Muscle layer of colon (tissue), 2 donors: ENCODE results near the gene LRRC28.
A peak's percentile ranks its signal among the peaks of the same experiment; 100 is the strongest.

Experiments used
- H3K27ac ChIP-seq: one replicate; pipeline ENCODE4 v1.7.0; 2013; ENCODE audit warnings: low read depth, mild to moderate bottlenecking, low read length, moderate library complexity
- H3K27me3 ChIP-seq, 2 donors: one replicate each; pipeline ENCODE4 v1.7.0; 2013; ENCODE audit warnings: low read length in 2 of 2, mild to moderate bottlenecking in 2 of 2; ENCODE audit not compliant: insufficient read depth in 2 of 2, control insufficient read depth in 1 of 2
- H3K36me3 ChIP-seq: one replicate; pipeline ENCODE4 v1.7.0; 2013; ENCODE audit warnings: mild to moderate bottlenecking, low read length; ENCODE audit not compliant: insufficient read depth
- H3K4me1 ChIP-seq: one replicate; pipeline ENCODE4 v1.7.0; 2013; ENCODE audit warnings: mild to moderate bottlenecking, low read length; ENCODE audit not compliant: insufficient read depth
- H3K4me3 ChIP-seq, 2 donors: one replicate each; pipeline ENCODE4 v1.7.0; 2013; ENCODE audit warnings: low read length in 2 of 2, low read depth in 1 of 2, mild to moderate bottlenecking in 1 of 2, moderate library complexity in 1 of 2
- H3K9ac ChIP-seq: one replicate; pipeline ENCODE4 v1.7.0; 2013; ENCODE audit warnings: low read length
- H3K9me3 ChIP-seq: one replicate; pipeline ENCODE4 v1.7.0; 2013; ENCODE audit warnings: mild to moderate bottlenecking, low read length
- donor health status: abdominal sarcoma.
- donor health status: Adenocarcinoma of cecum.

Gene LRRC28

DNA sequence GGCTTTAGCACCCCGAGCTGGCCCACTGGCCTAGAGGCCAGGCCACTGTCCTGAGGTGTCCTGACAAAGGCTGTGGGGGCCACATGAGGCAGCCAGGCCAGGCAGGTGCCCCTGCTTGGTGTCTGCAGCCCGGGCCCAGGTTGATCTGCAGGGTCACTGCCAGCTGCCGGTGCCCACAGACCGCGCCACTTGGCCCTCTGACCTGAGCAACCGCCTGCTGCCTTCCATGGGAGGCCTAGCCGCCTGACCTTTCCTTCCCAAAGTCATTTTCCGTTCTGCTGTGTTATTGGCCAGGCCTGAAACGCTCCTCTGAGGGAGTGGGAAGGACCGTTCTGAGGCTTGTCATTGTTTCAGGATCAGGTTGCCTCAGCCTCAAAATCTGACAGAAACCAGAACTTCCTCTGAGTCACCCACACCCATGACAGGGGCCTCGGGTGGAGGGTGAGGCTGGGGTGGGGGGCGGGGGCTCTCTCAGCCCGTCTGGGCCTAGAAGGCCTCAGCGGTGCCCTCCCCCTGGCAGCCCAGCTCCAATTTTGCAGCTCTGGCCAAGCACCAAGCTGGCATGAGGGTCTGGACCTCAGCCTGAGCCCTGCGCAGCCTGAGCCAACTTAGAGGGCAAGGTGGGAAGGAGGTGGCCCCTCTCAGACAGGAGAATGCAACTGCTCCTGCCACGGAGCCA, 173.8 kb downstream of the LRRC28 start:
- Histone ChIP-seq H3K4me3 (no peak overlapping the region), H3K27ac (peak overlapping the region; percentile 19), H3K27me3 (no peaks in the 10 kb centered on the region), H3K9me3 (no peaks in the 10 kb centered on the region), H3K4me1 (peaks cover 12% of the 10 kb centered on the region), H3K9ac (no peak overlapping the region), H3K36me3 (no peaks in the 10 kb centered on the region)

DNA sequence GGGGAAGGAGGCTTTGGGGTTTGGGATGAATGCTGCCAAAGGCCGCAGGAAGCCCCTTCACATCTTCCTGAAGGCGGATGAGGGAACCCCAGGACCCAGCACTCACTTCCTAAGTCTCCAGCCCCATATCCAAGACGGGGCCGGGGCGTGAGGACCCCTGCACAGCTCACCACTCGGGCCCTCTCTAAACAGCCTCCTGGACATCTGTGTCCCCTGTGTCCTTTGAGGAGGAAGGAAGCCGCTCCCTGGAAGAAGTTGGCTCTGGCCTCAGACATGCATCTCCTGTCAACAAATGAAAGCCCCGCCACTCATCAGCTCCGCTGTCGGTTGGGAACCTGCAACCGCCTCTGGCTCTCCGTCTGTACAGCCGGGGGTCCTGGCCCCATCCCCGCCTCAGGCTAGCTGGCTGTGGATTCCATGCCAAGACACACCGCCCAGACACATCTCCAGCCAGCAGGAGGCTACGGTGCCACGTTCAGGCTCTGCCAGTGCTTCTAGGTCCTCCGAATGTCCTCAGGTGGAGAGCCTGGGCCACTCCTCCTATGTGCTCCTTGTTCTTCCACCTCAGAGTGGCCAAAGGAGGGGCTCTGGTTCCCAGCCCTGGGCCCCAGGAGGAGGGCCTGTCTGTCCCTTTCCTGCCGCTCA, 174.5 kb downstream of the LRRC28 start:
- Histone ChIP-seq H3K27me3 (no peaks in the 10 kb centered on the region), H3K9me3 (no peaks in the 10 kb centered on the region), H3K4me3 (no peak overlapping the region), H3K4me1 (peaks cover 12% of the 10 kb centered on the region), H3K9ac (no peak overlapping the region), H3K27ac (no peak overlapping the region), H3K36me3 (no peaks in the 10 kb centered on the region)

- no peak overlapping the region for H3K9ac ChIP-seq
- no peaks in the 10 kb centered on the region for H3K36me3 ChIP-seq
- no peak overlapping the region for H3K4me3 ChIP-seq
- H3K27ac ChIP-seq, result no peak overlapping the region
- peaks cover 12% of the 10 kb centered on the region for H3K4me1 ChIP-seq
- H3K27me3 ChIP-seq, result no peaks in the 10 kb centered on the region
- H3K9me3 ChIP-seq, result no peaks in the 10 kb centered on the region
Observed at GRCh38 chr15:99426431-99427105, 175.3 kb downstream of the LRRC28 start.

DNA sequence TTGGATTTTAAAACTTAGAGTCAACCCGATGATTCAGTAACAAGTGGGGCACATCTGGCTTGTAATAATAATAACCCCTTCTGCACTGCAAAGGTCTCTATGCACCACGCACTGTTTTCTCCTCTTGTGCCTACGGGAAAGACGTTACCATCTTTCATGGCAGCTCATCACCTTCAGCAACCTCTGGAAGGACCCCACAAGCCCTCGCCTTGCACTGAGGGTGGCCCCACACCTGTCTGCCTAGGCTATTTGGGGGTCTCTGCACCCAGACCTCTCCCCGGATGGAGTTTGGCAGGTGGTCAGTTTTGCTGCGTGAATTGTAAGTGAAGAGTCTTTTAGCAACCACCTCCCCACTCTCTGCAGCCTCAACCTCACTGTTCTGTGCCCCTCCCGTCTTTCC, 175.9 kb downstream of the LRRC28 start:
- Histone ChIP-seq H3K36me3 (no peaks in the 10 kb centered on the region), H3K27me3 (no peaks in the 10 kb centered on the region), H3K9me3 (no peaks in the 10 kb centered on the region), H3K4me1 (peaks cover 12% of the 10 kb centered on the region), H3K27ac (no peak overlapping the region), H3K4me3 (no peak overlapping the region), H3K9ac (no peak overlapping the region)

- Histone ChIP-seq H3K27ac (no peak overlapping the region), H3K4me3 (no peak overlapping the region), H3K27me3 (no peaks in the 10 kb centered on the region), H3K9ac (no peak overlapping the region), H3K4me1 (peaks cover 12% of the 10 kb centered on the region), H3K9me3 (no peaks in the 10 kb centered on the region), H3K36me3 (no peaks in the 10 kb centered on the region)
Observed at GRCh38 chr15:99427668-99428361, 176.5 kb downstream of the LRRC28 start.

GRCh38 chr15:99429681-99430081, 178.4 kb downstream of the LRRC28 start:
- Histone ChIP-seq H3K9ac (no peak overlapping the region), H3K4me1 (peaks cover 19% of the 10 kb centered on the region), H3K27me3 (no peaks in the 10 kb centered on the region), H3K9me3 (no peaks in the 10 kb centered on the region), H3K36me3 (no peaks in the 10 kb centered on the region), H3K27ac (no peak overlapping the region), H3K4me3 (no peak overlapping the region)

- peaks cover 16% of the 10 kb centered on the region for H3K4me1 ChIP-seq
- H3K27ac ChIP-seq, result no peak overlapping the region
- H3K27me3 ChIP-seq, result no peaks in the 10 kb centered on the region
- no peak overlapping the region for H3K4me3 ChIP-seq
- no peaks in the 10 kb centered on the region for H3K9me3 ChIP-seq
- H3K9ac ChIP-seq, result no peak overlapping the region
- no peaks in the 10 kb centered on the region for H3K36me3 ChIP-seq
Observed at GRCh38 chr15:99430881-99431401, 179.7 kb downstream of the LRRC28 start.

- no peak overlapping the region for H3K27ac ChIP-seq
- no peaks in the 10 kb centered on the region for H3K36me3 ChIP-seq
- H3K4me1 ChIP-seq, result peaks cover 17% of the 10 kb centered on the region
- no peaks in the 10 kb centered on the region for H3K9me3 ChIP-seq
- H3K9ac ChIP-seq, result no peak overlapping the region
- no peaks in the 10 kb centered on the region for H3K27me3 ChIP-seq
- no peak overlapping the region for H3K4me3 ChIP-seq
Observed at GRCh38 chr15:99431661-99432091, 180.4 kb downstream of the LRRC28 start.

- H3K9ac ChIP-seq, result no peak overlapping the region
- H3K4me3 ChIP-seq, result no peak overlapping the region
- H3K27me3 ChIP-seq, result no peaks in the 10 kb centered on the region
- H3K9me3 ChIP-seq, result no peaks in the 10 kb centered on the region
- H3K36me3 ChIP-seq, result no peaks in the 10 kb centered on the region
- H3K27ac ChIP-seq, result no peak overlapping the region
- H3K4me1 ChIP-seq, result peaks cover 17% of the 10 kb centered on the region
Observed at GRCh38 chr15:99432271-99433025, 181.2 kb downstream of the LRRC28 start.

DNA sequence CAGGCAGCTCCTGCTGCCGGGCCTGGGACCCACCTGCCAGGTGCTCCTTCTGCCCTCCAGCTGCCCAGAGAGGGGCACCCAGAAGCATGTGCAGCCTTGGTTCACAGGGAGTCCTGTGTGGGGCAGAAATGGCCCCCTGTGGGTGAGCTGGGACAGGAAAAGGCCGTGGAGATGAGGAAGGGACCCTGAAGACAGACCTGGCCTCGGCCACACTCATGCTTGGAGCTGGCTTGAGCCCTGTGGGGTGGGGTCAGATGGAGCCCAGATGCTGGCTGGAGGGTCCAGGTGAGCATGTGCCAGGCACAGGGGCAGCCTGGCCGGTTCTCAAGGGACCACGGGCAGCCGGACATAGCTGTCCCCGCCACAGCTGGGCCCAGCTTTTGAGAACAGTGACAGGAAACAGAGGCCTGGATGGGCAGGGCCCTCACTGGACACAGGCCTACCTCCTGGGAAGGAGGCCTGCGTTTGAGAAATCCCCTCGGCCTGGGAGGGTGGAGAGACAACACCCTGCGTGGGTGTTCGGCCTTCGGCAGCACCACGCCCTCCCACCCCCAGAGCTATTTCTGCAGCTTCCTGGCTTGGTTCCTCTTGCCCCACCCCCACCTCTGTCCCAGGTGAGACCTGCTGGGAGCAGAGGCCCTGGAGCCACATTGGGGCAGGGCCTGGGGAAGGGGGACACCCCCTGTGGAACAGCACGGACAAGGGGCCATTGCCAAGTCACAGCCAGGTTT, 181.9 kb downstream of the LRRC28 start:
- no peak overlapping the region for H3K4me3 ChIP-seq
- no peak overlapping the region for H3K27ac ChIP-seq
- no peaks in the 10 kb centered on the region for H3K36me3 ChIP-seq
- peaks cover 17% of the 10 kb centered on the region for H3K4me1 ChIP-seq
- H3K9ac ChIP-seq, result no peak overlapping the region
- no peaks in the 10 kb centered on the region for H3K27me3 ChIP-seq
- no peaks in the 10 kb centered on the region for H3K9me3 ChIP-seq
